ENCODE measurements around the gene S100A10.

GRCh38 chr1:152029144-152029928, 35.7 kb upstream of the S100A10 start:
- TF ChIP-seq POLR2A (IDR thresholded peaks at IDR 0.05), result no peak
- no peak for TF ChIP-seq CTCF (IDR thresholded peaks at IDR 0.05 in 8 of 11, conservative IDR thresholded peaks at IDR 0.05 in 3 of 11)
